ENCODE measurements around the gene MRPS34.

- TF ChIP-seq CTCF (IDR thresholded peaks at IDR 0.05; ENCODE audit: insufficient read depth, low read depth, low read length) = no peak
- no peak for TF ChIP-seq EZH2 (IDR thresholded peaks at IDR 0.05; ENCODE audit: insufficient read depth, low read length)
These were observed 7.7 kb upstream of the MRPS34 start for GRCh38 chr16:1780677-1781072.

All from astrocyte (in vitro differentiated cells and primary cell).